Liver (tissue), 3 donors: ENCODE data around the gene C11orf68.

Source experiments
- ATF3 ChIP-seq: IDR thresholded peaks from 2 replicates; pipeline ENCODE4 v1.6.1; 2016; ENCODE audit warnings: antibody characterized with exemption
- CTCF ChIP-seq: fragments of 150-350 bp; IDR thresholded peaks from 2 replicates; pipeline ENCODE4 v1.5.1; 2017; ENCODE audit warnings: improper control_type of control experiment, low read depth, low read length; ENCODE audit not compliant: missing input control
- JUND ChIP-seq, 2 donors: IDR thresholded peaks; 2 replicates each; pipeline ENCODE4 v1.6.1; 2016; ENCODE audit warnings: antibody characterized with exemption in 2 of 2
- RAD21 ChIP-seq, 2 donors: IDR thresholded peaks; 2 replicates each; pipeline ENCODE4 v1.6.1; 2016; ENCODE audit warnings: antibody characterized with exemption in 2 of 2, mild to moderate bottlenecking in 2 of 2
- REST ChIP-seq: IDR thresholded peaks from 2 replicates; pipeline ENCODE4 v1.6.1; 2016; ENCODE audit warnings: antibody characterized with exemption, mild to moderate bottlenecking
- YY1 ChIP-seq: IDR thresholded peaks from 2 replicates; pipeline ENCODE4 v1.6.1; 2016; ENCODE audit warnings: antibody characterized with exemption, mild to moderate bottlenecking
- donor health status: healthy.
- donor health status: healthy.

- no peak for TF ChIP-seq RAD21 (IDR thresholded peaks at IDR 0.05)
- no peak for TF ChIP-seq CTCF
- no peak for TF ChIP-seq JUND (IDR thresholded peaks at IDR 0.05)
- TF ChIP-seq YY1, result no peak
- no peak for TF ChIP-seq REST
- no peak for TF ChIP-seq ATF3
These were observed 21.8 kb downstream of the C11orf68 start for GRCh38 chr11:65897020-65897471.
